Activated B cell treated with CpG ODN at 0.5 μM for 24 hours (primary cell): ENCODE measurements around the gene FUZ. TPM values are rescaled to one million over a fixed set of nuclear protein-coding genes. Genes with fewer than 3 reads are reported as not detected.

Experiments used
- ATAC-seq: fragments of 200-7000 bp; cut with Tn5 transposase; one replicate; pipeline ENCODE4 v1.10.0; 2021; ENCODE audit warnings: low read depth, mild to moderate bottlenecking, moderate library complexity
- CTCF ChIA-PET: fragments of 350-600 bp; sonication (Branson Sonifier 250); formaldehyde crosslinking; loops from one replicate; lab custom pipeline; 2021; ENCODE audit warnings: antibody characterized with exemption; lab: Charles Lee
- POLR2A ChIA-PET: fragments of 350-600 bp; sonication (Branson Sonifier 250); formaldehyde crosslinking; loops from one replicate; lab custom pipeline; 2021; ENCODE audit warnings: antibody characterized with exemption; lab: Charles Lee
- DNase-seq: peaks from one replicate; pipeline ENCODE4 v3.0.0; 2022
- H3K27ac Mint-ChIP-seq: one replicate; pipeline ENCODE4 v1.8.0; 2020; ENCODE audit warnings: mixed read lengths
- H3K27me3 Mint-ChIP-seq: one replicate; pipeline ENCODE4 v1.8.0; 2021; ENCODE audit warnings: mixed read lengths
- H3K36me3 Mint-ChIP-seq: one replicate; pipeline ENCODE4 v1.8.0; 2021; ENCODE audit warnings: low read depth, mixed read lengths
- H3K4me1 Mint-ChIP-seq: one replicate; pipeline ENCODE4 v1.8.0; 2021; ENCODE audit warnings: mixed read lengths
- H3K4me3 Mint-ChIP-seq: one replicate; pipeline ENCODE4 v1.8.0; 2020; ENCODE audit warnings: mild to moderate bottlenecking, mixed read lengths
- H3K9me3 Mint-ChIP-seq: one replicate; pipeline ENCODE4 v1.8.0; 2020; ENCODE audit warnings: mixed read lengths
- CTCF ChIP-seq: fragments of 200-600 bp; IDR thresholded peaks from one replicate; pipeline ENCODE4 v1.8.0; 2022; ENCODE audit warnings: antibody characterized with exemption, mild to moderate bottlenecking
- intact Hi-C: fragments of 100-400 bp; cut with micrococcal nuclease; formaldehyde crosslinking; loops from one replicate; pipeline ENCODE4 v1.15.1; 2024
- total RNA-seq: library from RNA; stranded (reverse); gene quantifications from 2 replicates; pipeline ENCODE4 v1.2.3, GENCODE V29; 2022

Gene FUZ
- total RNA-seq, 1 donor from 2014 or later = 12.0 TPM

- H3K4me3 Mint-ChIP-seq = no peak overlapping the region
- POLR2A ChIA-PET = interaction anchor here (1.0 kb wide), 1 partner anchor 18 kb away, joined by 3 read pairs; the partner anchor contains the start of gene PTOV1
- CTCF ChIA-PET = no interaction called here
- DNase-seq (no peak), ATAC-seq (no peak)
- H3K4me1 Mint-ChIP-seq = peaks cover 2% of the 10 kb centered on the region
- no peaks in the 10 kb centered on the region for H3K27me3 Mint-ChIP-seq
- intact Hi-C loops = no loop called here
- TF ChIP-seq CTCF = no peak
- no peak overlapping the region for H3K27ac Mint-ChIP-seq
- peaks cover 76% of the 10 kb centered on the region for H3K36me3 Mint-ChIP-seq
- H3K9me3 Mint-ChIP-seq = no peaks in the 10 kb centered on the region
Measured at GRCh38 chr19:49832556-49832955, 19.5 kb upstream of the FUZ start.

- Mint-ChIP-seq H3K4me3 (no peak overlapping the region), H3K4me1 (peaks cover 2% of the 10 kb centered on the region), H3K27me3 (no peaks in the 10 kb centered on the region), H3K36me3 (peaks cover 78% of the 10 kb centered on the region), H3K9me3 (no peaks in the 10 kb centered on the region), H3K27ac (no peak overlapping the region)
- ChIA-PET POLR2A (no interaction called here), CTCF (no interaction called here)
- intact Hi-C loops = no loop called here
- DNase-seq = no peak
- no peak for ATAC-seq
- TF ChIP-seq CTCF = no peak
Measured at GRCh38 chr19:49831592-49831991, 18.5 kb upstream of the FUZ start.

- POLR2A ChIA-PET = no interaction called here
- H3K27ac Mint-ChIP-seq = no peak overlapping the region
- no peak overlapping the region for H3K4me3 Mint-ChIP-seq
- H3K27me3 Mint-ChIP-seq = no peaks in the 10 kb centered on the region
- ATAC-seq (no peak), DNase-seq (no peak)
- peaks cover 2% of the 10 kb centered on the region for H3K4me1 Mint-ChIP-seq
- TF ChIP-seq CTCF = no peak
- intact Hi-C loops = no loop called here
- peaks cover 75% of the 10 kb centered on the region for H3K36me3 Mint-ChIP-seq
- CTCF ChIA-PET = no interaction called here
- no peaks in the 10 kb centered on the region for H3K9me3 Mint-ChIP-seq
Measured at GRCh38 chr19:49830766-49831165, 17.7 kb upstream of the FUZ start.

GRCh38 chr19:49829721-49830120, 16.6 kb upstream of the FUZ start:
- Mint-ChIP-seq H3K36me3 (peaks cover 70% of the 10 kb centered on the region), H3K4me3 (no peak overlapping the region), H3K27me3 (no peaks in the 10 kb centered on the region), H3K4me1 (peaks cover 2% of the 10 kb centered on the region), H3K27ac (no peak overlapping the region), H3K9me3 (no peaks in the 10 kb centered on the region)
- TF ChIP-seq CTCF = no peak
- CTCF ChIA-PET = no interaction called here
- ATAC-seq (no peak), DNase-seq (no peak)
- intact Hi-C loops = no loop called here
- POLR2A ChIA-PET = no interaction called here

GRCh38 chr19:49829200-49829599, 16.1 kb upstream of the FUZ start:
- ChIA-PET CTCF (no interaction called here), POLR2A (interaction anchor here (0.6 kb wide), 1 partner anchor 9 kb away, joined by 4 read pairs; no protein-coding TSS in a partner anchor)
- no peak for DNase-seq
- no peak for ATAC-seq
- H3K4me1 Mint-ChIP-seq = peaks cover 2% of the 10 kb centered on the region
- intact Hi-C loops = no loop called here
- H3K36me3 Mint-ChIP-seq = peaks cover 67% of the 10 kb centered on the region
- H3K27me3 Mint-ChIP-seq = no peaks in the 10 kb centered on the region
- no peak for TF ChIP-seq CTCF
- H3K27ac Mint-ChIP-seq = no peak overlapping the region
- no peaks in the 10 kb centered on the region for H3K9me3 Mint-ChIP-seq
- H3K4me3 Mint-ChIP-seq = no peak overlapping the region
